GM21381 (cell line): ENCODE measurements around the gene P2RY4.
"Not testable (repeated sequence)": the region's sequence is repeated elsewhere in the genome, so short reads cannot be mapped to it uniquely, and the experiment has no call there.

Source experiments
- ATAC-seq: cut with Tn5 transposase; IDR thresholded peaks from one replicate; pipeline ENCODE4 v1.9.1; 2021; ENCODE audit warnings: mild to moderate bottlenecking, moderate library complexity; ENCODE audit not compliant: unreplicated experiment

P2RY4 gene

DNA sequence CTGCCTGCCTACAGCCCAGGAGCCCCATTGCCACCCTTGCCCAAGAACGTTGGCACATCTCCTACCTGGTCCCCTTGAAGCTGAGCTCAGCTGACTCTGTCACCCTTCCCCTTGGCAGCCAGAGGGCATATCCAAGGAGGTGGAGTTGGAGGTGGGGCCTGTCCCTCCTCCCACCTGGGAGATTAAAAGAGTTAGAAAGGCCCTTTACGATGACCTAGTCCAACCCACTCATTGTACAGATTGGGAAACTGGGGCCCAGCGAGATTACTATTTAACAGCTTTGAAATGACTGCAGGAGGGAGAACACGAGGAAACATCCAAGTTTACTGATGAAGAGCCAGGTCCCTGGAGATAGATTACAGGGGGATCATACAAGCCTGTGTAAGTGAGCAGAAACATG is at the start of gene P2RY4:
P2RY4 (minus strand) TSS at position 101 of the 400 bp plus-strand sequence. CDS start 580 bp downstream, outside the sequence.
- ATAC-seq, result no peak

DNA sequence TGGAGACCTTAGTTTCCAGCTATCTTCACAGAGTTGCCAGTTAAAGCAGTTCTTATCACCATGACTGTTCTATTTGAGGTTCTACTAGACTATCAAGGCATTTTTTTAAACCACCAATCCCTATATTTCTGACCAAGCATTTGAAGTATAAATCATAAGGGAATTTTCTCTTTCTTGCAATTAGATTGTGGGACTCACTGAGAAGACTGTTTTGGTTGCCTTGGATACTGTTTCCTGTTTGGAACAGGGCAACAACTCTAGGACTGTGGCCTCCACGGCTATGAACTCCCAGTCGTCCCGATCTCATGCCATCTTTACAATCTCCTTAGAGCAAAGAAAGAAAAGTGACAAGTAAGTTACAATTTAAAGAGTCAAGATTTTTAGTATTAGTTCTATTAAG is 41.7 kb upstream of the P2RY4 start:
- ATAC-seq, result no peak

DNA sequence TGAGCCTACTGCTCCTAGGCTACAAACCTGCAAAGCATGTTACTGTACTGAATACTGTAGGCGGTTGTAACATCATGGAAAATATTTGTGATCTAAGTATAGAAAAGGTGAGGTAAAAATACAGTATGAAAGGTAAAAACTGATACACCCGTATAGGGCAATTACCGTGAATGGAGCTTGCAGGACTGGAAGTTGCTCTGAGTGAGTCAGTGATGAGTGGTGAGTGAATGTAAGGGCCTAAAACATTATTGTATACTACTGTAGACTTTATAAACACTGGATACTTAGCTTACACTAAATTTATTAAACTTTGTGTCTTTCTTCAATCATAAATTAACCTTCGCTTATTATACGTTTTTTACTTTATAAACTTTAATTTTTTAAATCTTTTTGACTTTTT is 33.6 kb upstream of the P2RY4 start:
- ATAC-seq, result no peak

DNA sequence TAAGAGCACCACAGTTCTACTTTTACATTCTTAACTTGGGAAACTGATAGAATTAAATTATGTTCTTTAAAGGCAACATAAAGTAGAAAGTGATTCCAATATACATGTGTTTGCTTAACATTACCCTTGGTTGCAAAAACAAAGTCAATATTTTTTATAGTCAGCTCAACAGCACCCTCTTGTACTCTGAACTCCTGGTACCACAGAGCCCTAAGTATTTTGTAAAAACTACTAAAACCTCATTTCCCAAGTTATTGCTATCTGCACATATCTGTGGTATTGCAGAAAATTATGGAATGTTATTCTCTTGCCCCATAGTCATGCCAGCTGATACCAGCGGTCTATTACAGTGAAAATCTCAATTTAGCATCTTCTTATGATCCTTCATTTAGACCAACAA is 32.8 kb upstream of the P2RY4 start:
- ATAC-seq, result no peak

DNA sequence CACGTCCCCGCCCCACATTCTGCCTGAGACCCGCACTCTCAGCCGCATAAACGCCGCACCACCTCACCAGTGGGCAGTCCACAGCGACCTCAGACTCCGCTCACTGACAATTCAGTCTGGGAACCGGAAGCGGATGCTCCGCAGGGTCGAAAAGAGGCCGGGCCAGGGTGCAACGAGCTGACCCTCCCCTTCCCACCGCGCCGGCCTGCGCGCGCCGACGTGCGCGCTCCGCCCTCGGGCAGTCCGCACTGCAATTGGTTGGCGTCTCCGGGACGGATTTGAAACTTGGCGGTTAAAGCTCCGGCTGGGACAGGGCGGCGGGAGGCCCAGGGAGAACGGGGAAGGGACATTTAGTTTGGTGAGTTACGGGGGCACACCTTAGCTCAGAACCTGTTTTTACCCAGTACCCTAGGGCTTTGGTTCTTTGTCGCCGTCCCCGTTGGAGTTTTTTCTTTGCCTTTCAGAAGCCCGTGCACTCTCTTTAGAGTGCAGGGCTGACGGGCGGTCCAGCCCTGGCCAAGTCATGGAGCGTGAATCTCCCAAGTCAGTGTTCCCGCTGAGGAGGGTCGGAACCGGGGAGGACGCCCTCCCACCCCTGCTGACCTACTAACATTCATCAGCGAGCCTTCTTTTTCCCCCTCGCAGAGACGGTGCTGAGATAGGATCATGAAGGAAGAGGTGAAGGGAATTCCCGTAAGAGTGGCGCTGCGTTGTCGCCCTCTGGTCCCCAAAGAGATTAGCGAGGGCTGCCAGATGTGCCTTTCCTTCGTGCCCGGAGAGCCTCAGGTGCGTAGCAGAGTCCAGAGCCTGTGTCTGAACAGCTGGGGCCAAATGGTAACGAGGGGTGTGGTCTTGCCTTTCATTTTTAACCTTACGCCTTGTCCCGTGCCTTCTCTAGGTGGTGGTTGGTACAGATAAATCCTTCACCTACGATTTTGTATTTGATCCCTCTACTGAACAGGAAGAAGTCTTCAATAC is 30.1 kb upstream of the P2RY4 start, which contains the start of the genes KIF4A and PDZD11:
KIF4A (plus strand) TSS at position 312 of the 978 bp plus-strand sequence; CDS start at position 667, 355 bp downstream.
PDZD11 (minus strand) TSS at position 135 of the 978 bp plus-strand sequence. CDS start 586 bp downstream, outside the sequence.
- peak; percentile 94 for ATAC-seq

DNA sequence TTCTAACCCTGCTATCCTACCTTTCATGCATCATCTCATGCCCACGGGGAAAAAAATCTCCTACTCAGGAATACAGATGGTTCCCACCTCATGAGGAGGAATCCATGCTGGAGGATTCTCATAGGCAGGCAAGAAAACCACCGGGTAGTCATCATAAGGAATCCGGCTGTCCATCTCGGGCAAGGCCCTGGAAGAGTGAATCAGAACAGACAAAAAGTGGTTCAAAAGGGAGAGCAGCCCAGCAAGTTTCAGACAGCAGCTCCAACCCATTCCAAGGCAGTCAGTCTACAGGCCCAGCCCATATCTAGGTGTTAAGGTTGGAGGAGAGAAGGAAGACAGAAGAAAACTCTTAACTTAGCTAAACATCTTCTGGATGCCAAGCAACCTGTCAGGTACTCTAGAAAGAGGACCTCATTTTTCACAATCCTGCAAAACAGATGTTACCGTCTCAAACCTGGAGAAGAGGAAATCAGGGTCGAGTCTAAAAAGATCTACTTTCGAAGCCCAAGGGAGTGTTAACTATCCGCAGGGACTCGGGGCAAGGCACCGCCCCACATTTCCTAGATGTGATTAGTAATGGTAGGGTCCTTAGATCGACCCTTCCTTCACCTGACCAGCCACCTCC is 29.3 kb upstream of the P2RY4 start:
- ATAC-seq, result peak; percentile 13

DNA sequence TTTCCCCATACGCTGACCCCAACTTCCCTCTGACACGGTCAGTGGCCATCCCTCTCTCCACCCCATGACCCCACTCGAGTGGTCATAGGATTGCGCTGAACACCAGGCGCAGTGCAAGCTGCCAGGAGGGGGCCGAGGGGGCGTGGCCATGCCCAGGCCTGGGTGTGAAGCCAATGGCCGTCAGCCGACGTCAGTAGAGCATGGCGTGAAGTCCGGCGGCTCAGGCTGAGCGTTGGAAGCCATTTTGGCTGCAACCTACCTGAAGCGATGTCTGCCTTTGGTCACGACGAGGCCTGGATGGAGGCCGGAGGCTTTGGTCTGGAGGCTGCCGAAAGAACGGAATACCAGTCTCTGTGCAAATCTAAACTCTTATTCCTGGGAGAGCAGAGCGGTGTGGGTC is 21.9 kb upstream of the P2RY4 start, which contains the start of gene RAB41:
RAB41 (plus strand) TSS at position 222 of the 400 bp plus-strand sequence; CDS start at position 268, 46 bp downstream.
- no peak for ATAC-seq

DNA sequence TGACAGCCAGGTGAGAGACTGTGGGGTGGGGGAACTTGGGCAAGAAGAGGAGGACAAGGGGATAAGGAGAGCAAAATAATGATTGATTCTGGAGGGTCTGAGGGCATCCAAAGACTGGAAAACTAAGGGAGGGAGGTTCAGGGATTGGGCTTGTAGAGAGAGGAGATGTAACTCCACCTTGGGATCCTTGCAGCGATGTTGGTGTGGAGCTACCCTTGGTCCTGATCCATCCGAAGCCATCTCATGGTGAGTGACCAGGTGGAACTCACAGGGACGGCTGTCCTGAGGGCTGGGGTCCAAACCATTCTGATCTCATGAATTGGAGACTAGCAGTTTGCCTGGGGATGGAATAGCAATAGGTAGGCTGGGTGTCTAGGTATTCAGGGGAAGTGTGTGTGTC is 20.6 kb upstream of the P2RY4 start:
- ATAC-seq, result no peak

DNA sequence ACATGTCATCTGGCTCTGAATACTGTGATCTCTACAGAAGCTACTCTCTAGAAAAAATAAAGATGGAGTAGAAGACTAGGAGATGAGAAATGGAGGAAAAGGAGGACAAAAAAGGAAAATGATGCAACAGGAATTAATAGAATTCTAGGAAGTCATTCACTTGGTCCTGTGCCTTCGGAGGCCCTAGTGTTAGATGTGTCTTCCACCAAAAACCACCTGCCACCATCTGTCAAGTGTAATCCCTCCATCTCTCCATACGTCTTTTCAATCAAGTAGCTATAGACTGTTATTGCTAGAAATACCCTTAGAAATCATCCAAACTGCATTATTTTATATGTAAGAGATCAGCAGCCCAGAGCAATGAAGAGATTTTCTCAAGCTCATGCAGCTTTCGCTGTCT is 19.1 kb upstream of the P2RY4 start:
- no peak for ATAC-seq

DNA sequence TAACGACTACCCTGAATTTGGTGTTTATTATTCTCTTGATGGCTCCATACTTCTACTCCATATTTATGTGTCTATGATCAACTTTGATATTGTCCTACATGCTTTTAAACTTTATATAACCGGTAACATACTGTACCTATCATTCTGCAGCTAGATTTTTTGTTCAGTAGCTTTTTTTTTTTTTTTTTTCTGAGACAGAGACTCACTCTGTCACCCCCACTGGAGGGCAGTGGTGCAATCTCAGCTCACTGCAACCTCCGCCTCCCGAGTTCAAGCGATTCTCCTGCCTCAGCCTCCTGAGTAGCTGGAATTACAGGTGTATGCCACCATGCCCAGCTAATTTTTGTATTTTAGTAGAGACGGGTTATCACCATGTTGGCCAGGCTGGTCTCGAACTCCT is 14.0 kb upstream of the P2RY4 start:
- ATAC-seq, result not testable (repeated sequence)

DNA sequence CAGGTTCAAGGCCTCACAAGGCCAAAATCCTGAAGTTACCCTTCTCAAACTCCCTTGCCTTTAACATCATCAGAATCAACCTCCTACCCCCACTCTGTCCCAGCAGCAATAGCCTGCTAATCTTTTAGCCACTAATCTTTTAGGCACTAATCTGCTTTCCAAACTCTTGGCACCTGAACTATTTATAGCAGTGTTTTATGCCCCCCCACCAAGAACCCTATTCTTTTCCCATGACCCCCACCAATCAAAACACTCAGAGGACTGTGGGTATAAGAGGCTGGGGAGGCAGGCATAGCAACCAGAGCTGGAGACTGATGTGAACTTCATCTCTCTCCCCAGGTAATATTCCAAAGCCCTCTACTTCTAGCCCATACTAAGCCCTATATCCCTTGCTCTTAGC is 8.0 kb upstream of the P2RY4 start, which contains the start of gene ARR3:
ARR3 (plus strand) TSS at position 301 of the 400 bp plus-strand sequence. CDS start 1,052 bp downstream, outside the sequence.
- no peak for ATAC-seq

DNA sequence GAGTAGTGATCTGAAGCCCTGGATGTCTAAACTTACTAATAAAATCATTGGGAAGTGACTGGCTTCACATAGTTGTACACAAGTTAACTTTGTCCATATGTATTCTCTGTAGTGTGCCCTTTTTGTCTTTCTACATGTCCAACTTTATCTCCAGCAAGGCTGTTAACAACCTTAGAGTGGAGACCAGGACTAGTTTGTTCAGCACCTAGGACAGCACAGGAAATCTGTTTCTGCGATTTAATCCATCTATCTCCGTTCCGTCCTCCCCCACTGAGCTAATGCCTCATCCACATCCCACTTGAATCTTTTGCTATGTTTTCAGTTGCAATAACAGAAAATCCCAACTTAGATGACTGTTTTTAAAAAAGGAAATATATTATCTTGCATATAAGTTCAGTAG is 4.8 kb upstream of the P2RY4 start:
- ATAC-seq, result no peak

DNA sequence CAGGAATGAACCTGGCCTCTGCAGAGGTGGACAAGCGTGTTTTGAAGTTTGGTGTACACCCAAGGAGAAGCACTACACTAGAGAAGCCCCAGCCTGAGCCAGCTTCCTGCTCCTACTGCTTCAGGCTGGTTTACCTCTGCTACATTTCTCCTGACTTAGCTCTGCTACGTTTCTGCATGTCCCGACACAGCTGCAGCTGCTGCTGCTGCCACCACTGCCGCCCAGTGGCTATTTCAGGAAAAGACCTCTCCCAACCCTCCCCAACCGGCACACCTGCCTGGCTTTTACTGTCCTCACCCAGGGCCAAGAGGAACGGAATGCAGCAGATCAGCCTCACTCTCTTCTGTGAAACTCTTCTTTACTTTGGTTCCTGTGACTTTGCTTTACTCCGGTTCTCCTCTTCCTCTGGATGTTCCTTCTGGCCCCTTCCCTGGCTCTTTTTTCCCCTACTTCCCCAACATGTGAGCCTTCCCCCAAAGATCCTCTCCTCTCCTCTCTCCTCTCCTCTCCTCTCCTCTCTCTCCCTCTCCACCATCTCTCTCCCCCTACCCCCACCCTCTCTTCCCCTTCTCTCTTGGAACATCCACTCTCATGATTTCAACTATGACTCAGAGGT is 3.1 kb upstream of the P2RY4 start:
- no peak for ATAC-seq

DNA sequence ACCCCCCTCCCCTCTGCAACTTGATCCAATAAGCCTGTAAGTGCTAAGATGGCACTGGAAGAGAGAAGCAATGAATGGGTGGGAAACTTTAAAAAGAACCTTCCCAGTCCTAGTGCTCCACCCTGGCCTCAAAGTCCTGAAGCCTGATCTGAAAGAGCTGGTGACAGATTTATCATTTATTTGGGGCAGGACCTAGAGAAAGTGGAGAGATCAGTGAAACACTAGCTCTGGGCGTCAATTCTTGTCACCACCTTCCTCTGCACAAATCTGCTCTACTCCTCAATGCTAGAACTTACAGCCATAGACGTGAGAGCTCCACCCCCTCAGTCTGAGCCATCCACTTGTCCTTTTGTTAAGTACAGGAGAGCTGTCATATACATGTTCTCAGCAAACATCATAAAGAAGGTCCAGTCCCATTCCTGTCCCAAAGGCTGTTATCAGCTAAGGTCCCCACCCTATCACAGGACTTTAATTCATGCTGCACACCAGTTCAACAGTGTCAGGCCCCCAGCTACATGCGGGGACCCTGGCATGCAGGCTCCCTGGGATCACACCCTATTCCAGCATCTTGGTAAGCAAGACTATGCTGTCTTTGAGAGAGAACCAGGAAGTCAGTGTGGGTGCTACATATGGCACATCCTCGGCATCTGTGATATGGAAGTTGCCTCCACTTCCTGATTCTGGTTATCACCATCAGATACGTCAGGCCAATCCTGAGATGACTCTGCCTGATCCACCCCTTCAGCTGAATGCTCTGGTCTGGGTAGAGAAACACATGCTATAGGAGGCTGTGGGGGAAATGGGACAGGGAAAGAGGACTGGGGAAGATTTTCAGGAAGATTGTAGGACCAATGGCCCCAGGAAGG is 2.3 kb downstream of the P2RY4 start:
- no peak for ATAC-seq

DNA sequence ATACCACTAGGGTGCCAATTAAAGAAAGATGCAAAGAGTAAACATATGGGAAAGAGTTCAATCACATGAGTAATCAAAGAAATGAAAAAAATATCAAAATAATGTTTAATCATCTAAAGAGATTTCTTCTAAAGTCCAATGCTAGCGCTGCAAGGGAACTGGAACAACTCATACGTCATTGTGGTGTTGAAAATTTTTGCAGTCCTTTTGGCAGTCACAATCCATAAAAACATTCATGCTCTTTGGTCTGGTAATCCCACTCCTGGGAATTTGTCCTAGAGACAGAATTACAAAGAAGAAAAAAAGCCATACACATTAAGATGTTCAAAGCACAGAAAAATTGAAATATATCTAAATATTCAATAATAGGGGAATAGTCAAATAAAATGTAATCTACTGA is 4.6 kb downstream of the P2RY4 start:
- no peak for ATAC-seq

DNA sequence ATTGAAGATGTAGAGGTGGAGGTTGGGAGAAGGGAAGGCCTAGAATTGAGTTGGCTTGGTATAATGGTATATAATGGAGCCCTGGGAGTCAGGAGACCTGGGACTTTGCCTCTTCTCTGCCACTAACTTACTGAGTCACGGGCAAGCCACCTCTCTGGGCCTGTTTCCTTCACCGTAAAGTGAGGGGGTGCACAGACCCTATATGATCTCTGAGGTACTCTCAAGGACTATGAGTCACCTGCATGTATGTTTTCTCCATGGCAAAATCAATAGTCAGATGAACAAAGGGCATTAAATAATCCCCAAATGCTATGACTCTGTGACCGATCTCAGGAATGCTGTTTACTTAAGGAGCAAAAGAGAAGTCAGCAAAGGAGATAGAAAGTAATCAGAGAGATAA is 5.1 kb downstream of the P2RY4 start:
- no peak for ATAC-seq

DNA sequence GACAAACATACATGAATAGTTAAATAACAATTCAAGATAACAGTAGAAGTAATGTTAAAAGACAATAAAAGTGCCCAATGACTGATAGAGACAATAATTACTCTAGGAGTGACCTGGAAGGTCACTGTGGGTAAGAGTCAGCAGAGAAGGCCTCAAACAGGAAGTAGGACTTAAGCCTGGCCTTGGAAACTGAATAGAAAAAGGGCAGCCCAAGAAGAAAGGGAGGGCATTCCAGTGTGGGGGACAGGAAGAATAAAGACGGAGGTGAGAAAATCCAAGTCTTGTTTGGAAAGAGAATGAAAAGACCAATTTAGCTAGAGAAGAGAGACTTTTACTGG is 6.0 kb downstream of the P2RY4 start:
- no peak for ATAC-seq

DNA sequence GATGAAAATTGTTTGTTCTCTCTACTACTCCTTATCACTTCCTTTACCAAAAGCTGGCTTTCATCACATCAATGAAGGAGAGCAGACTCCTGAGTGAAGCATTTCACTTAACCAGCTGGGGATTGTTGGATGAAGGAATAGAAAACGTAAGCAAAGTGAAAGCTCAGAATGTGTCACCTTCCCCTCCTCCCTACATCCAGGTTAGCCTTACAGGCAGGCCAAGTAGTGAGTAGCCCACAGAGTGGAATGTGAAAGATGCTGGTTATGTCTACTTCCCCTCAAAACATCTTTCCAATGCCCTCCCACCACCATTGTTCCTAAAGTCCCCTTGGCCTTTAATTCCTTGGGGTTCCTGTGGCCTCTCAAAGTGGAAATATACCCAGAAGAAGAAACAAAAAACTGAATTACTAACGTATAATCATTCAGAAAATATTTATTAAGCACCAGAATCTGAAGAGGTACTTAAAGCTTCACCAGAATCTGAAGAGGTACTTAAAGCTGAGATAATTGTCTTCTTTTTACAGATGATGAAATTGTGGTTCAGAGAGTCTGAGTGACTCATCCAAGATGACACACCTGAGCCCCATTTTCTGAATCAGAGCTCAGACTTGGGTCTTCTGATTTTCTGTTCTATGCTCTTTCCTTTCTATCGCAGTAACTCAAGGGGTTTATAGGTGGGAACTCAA is 6.5 kb downstream of the P2RY4 start:
- ATAC-seq, result no peak

DNA sequence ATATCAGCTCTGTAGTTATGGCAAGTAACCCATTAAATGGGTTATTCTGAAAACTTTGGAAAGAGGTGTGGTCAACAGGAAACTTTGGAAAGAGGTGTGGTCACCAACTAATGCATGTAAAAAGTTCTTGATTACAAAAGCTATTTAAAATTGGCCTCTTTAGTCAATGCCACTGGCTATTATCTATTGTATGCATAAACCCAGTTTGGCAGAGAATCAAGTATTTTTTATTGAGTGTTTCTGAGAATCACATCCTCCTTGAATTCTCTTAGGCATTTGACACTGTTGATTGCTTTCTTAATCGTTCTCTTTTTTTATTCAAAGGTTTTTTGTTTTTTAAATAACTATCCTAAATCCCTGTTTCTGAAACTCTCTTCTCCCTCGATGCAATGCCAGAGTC is 7.5 kb downstream of the P2RY4 start:
- no peak for ATAC-seq

DNA sequence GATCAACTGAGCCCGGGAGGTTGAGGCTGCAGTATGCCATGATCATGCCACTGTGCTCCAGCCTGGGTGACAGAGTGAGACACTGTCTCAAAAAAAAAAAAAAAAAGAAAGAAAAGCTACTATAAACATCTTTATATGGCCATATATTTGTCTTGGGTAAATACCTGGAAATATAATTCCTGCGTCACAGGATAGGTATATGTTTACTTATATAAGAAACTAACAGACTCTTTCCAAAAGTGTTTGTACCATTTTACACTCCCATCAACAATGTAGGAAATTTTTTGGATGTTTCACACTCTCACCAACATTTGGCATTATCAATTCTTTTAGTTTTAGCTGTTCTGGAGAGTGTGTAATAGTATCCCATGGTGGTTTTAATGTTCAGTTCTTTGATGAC is 12.8 kb downstream of the P2RY4 start:
- no peak for ATAC-seq
